Measurements from ENCODE around the gene MLYCD. TPM values are rescaled to one million over a fixed set of nuclear protein-coding genes. Genes with fewer than 3 reads are reported as not detected.

Gene MLYCD
- total and polyA plus RNA-seq, 4 donors, result 3.7 to 24.4 (median 7.5) TPM

DNA sequence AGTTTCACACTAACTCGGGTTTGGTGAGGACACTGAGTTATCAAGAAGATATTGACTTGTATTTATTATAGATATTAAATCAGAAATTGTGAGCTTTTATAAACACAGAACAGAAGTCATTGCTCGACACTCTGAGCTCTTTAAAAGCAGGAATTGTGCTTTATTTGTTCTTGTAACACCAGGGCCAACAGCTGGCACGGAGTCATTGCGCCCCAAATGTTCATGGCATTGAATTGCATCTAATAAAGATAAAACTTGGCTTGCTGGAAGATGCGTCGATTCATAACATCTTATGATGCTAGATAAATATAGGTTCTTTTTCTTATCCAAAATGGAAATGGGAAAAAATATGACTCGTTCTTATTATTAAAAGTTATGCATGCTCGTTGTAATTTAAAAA lies 11.8 kb upstream of the MLYCD start:
- no peaks in the 10 kb centered on the region for H3K36me3 ChIP-seq (ENCODE audit: control insufficient read depth in 4 of 4, insufficient read depth in 3 of 4, low read depth in 1 of 4, low read length in 3 of 4)
- no peak for TF ChIP-seq ZBTB33 (IDR thresholded peaks at IDR 0.05)
- TF ChIP-seq NR2F2 (IDR thresholded peaks at IDR 0.05), result no peak
- no peak for TF ChIP-seq HNF4A (conservative IDR thresholded peaks at IDR 0.05)
- TF ChIP-seq SP1 (IDR thresholded peaks at IDR 0.05), result no peak
- TF ChIP-seq, protein P1, sequence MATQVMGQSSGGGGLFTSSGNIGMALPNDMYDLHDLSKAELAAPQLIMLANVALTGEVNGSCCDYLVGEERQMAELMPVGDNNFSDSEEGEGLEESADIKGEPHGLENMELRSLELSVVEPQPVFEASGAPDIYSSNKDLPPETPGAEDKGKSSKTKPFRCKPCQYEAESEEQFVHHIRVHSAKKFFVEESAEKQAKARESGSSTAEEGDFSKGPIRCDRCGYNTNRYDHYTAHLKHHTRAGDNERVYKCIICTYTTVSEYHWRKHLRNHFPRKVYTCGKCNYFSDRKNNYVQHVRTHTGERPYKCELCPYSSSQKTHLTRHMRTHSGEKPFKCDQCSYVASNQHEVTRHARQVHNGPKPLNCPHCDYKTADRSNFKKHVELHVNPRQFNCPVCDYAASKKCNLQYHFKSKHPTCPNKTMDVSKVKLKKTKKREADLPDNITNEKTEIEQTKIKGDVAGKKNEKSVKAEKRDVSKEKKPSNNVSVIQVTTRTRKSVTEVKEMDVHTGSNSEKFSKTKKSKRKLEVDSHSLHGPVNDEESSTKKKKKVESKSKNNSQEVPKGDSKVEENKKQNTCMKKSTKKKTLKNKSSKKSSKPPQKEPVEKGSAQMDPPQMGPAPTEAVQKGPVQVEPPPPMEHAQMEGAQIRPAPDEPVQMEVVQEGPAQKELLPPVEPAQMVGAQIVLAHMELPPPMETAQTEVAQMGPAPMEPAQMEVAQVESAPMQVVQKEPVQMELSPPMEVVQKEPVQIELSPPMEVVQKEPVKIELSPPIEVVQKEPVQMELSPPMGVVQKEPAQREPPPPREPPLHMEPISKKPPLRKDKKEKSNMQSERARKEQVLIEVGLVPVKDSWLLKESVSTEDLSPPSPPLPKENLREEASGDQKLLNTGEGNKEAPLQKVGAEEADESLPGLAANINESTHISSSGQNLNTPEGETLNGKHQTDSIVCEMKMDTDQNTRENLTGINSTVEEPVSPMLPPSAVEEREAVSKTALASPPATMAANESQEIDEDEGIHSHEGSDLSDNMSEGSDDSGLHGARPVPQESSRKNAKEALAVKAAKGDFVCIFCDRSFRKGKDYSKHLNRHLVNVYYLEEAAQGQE (IDR thresholded peaks at IDR 0.05), result no peak
- TF ChIP-seq, protein P2, sequence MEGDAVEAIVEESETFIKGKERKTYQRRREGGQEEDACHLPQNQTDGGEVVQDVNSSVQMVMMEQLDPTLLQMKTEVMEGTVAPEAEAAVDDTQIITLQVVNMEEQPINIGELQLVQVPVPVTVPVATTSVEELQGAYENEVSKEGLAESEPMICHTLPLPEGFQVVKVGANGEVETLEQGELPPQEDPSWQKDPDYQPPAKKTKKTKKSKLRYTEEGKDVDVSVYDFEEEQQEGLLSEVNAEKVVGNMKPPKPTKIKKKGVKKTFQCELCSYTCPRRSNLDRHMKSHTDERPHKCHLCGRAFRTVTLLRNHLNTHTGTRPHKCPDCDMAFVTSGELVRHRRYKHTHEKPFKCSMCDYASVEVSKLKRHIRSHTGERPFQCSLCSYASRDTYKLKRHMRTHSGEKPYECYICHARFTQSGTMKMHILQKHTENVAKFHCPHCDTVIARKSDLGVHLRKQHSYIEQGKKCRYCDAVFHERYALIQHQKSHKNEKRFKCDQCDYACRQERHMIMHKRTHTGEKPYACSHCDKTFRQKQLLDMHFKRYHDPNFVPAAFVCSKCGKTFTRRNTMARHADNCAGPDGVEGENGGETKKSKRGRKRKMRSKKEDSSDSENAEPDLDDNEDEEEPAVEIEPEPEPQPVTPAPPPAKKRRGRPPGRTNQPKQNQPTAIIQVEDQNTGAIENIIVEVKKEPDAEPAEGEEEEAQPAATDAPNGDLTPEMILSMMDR (IDR thresholded peaks at IDR 0.05; ENCODE audit: low read depth, low read length, missing input control), result no peak
- TF ChIP-seq RAD21 (IDR thresholded peaks at IDR 0.05), result no peak
- no peak for TF ChIP-seq TAF1 (conservative IDR thresholded peaks at IDR 0.05)
- no peak for TF ChIP-seq YY1 (IDR thresholded peaks at IDR 0.05)
- TF ChIP-seq RXRA (IDR thresholded peaks at IDR 0.05), result no peak
- TF ChIP-seq MAX (IDR thresholded peaks at IDR 0.05), result no peak
- no peak for TF ChIP-seq FOXA2 (IDR thresholded peaks at IDR 0.05)
- no peak for TF ChIP-seq FOXA1 (IDR thresholded peaks at IDR 0.05)
- TF ChIP-seq EGR1 (IDR thresholded peaks at IDR 0.05; ENCODE audit: low read depth in 2 of 2), result no peak
- TF ChIP-seq JUND (IDR thresholded peaks at IDR 0.05), result no peak
- TF ChIP-seq, protein P3, sequence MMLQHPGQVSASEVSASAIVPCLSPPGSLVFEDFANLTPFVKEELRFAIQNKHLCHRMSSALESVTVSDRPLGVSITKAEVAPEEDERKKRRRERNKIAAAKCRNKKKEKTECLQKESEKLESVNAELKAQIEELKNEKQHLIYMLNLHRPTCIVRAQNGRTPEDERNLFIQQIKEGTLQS (IDR thresholded peaks at IDR 0.05), result no peak
- H3K4me1 ChIP-seq (ENCODE audit: control insufficient read depth in 4 of 4, insufficient read depth in 4 of 4, low read length in 3 of 4), result no peaks in the 10 kb centered on the region
- no peak overlapping the region for H3K27ac ChIP-seq (ENCODE audit: low read depth in 1 of 2, low read length in 2 of 2)
- no peak overlapping the region for H3K9ac ChIP-seq (ENCODE audit: low read depth in 1 of 2, low read length in 2 of 2)
- H3K9me3 ChIP-seq (ENCODE audit: control insufficient read depth in 4 of 4, low read length in 3 of 4), result peaks cover 0 to 5% (median 3%) of the 10 kb centered on the region in 4 donors
- DNase-seq (ENCODE audit: low spot score), result no peak
- 68% methylated on average over 8 of the region's 8 CpGs for WGBS
- no peaks in the 10 kb centered on the region for H3K27me3 ChIP-seq (ENCODE audit: control insufficient read depth in 4 of 4, insufficient read depth in 4 of 4, low read length in 3 of 4)
- no peak overlapping the region for H3K4me3 ChIP-seq (ENCODE audit: low read depth in 1 of 3, low read length in 3 of 3)

GRCh38 chr16:83887564-83887963 lies 11.4 kb upstream of the MLYCD start:
- Histone ChIP-seq H3K27me3 (ENCODE audit: control insufficient read depth in 4 of 4, insufficient read depth in 4 of 4, low read length in 3 of 4) (no peaks in the 10 kb centered on the region), H3K9ac (ENCODE audit: low read depth in 1 of 2, low read length in 2 of 2) (no peak overlapping the region), H3K27ac (ENCODE audit: low read depth in 1 of 2, low read length in 2 of 2) (no peak overlapping the region), H3K4me3 (ENCODE audit: low read depth in 1 of 3, low read length in 3 of 3) (no peak overlapping the region), H3K4me1 (ENCODE audit: control insufficient read depth in 4 of 4, insufficient read depth in 4 of 4, low read length in 3 of 4) (no peaks in the 10 kb centered on the region), H3K9me3 (ENCODE audit: control insufficient read depth in 4 of 4, low read length in 3 of 4) (peaks cover 0 to 5% (median 3%) of the 10 kb centered on the region in 4 donors), H3K36me3 (ENCODE audit: control insufficient read depth in 4 of 4, insufficient read depth in 3 of 4, low read depth in 1 of 4, low read length in 3 of 4) (no peaks in the 10 kb centered on the region)
- TF ChIP-seq HNF4A (conservative IDR thresholded peaks at IDR 0.05) (no peak), HNF4G (IDR thresholded peaks at IDR 0.05) (no peak), SP1 (IDR thresholded peaks at IDR 0.05) (no peak)
- DNase-seq (ENCODE audit: low spot score), result no peak
- 82% methylated on average over 8 of the region's 8 CpGs for WGBS

Measured in liver (tissue), 9 donors.